Retinal pigment epithelial cell (primary cell): ENCODE measurements around the gene ZNF548.

ENCODE experiments used
- DNase-seq: peaks from one replicate; pipeline ENCODE4 v3.0.0-alpha.2; 2010; ENCODE audit warnings: low read depth
- H3K4me3 ChIP-seq: 2 replicates; pipeline ENCODE4 v1.5.1; 2011; ENCODE audit warnings: mild to moderate bottlenecking, low read length, control low read depth, moderate library complexity
- TF ChIP-seq, protein P1 (sequence below): conservative IDR thresholded peaks from 2 replicates; pipeline ENCODE4 v1.5.1; 2011; ENCODE audit warnings: low read depth, low read length, control low read depth, inconsistent platforms

Gene ZNF548

GRCh38 chr19:57435062-57435978, 45.7 kb downstream of the ZNF548 start, which contains the start of gene ZNF749:
TSS of gene ZNF749 (plus strand) at chr19:57435325. CDS start at chr19:57435579, 254 bp downstream.
- peak; percentile 93 for DNase-seq
- peak within 1 kb of the TSS; percentile 85 for H3K4me3 ChIP-seq
- TF ChIP-seq, protein P1, sequence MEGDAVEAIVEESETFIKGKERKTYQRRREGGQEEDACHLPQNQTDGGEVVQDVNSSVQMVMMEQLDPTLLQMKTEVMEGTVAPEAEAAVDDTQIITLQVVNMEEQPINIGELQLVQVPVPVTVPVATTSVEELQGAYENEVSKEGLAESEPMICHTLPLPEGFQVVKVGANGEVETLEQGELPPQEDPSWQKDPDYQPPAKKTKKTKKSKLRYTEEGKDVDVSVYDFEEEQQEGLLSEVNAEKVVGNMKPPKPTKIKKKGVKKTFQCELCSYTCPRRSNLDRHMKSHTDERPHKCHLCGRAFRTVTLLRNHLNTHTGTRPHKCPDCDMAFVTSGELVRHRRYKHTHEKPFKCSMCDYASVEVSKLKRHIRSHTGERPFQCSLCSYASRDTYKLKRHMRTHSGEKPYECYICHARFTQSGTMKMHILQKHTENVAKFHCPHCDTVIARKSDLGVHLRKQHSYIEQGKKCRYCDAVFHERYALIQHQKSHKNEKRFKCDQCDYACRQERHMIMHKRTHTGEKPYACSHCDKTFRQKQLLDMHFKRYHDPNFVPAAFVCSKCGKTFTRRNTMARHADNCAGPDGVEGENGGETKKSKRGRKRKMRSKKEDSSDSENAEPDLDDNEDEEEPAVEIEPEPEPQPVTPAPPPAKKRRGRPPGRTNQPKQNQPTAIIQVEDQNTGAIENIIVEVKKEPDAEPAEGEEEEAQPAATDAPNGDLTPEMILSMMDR = no peak

DNA sequence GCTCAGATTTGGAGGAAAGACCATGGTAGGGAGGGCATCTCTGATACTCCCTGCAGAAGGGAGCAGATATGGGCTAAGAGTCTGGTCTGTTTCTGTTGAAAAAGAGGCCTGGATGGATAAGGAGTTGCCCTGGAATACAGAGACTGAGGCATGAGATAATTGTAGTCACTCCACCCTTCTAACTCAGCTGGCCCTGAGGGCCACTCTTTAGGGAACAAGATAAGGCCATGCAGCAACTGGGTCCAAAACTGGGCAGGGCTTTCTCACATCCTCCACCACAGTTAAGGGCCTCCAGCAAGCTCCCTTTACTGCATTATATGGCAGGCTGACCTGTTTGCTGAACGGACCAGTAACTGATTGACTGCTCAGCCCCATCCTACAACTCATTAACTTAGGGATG, 46.8 kb downstream of the ZNF548 start:
- TF ChIP-seq, protein P1 = no peak
- DNase-seq = no peak
- peak overlapping the region; percentile 85 for H3K4me3 ChIP-seq

- TF ChIP-seq, protein P1 = no peak
- no peak for DNase-seq
- H3K4me3 ChIP-seq = no peak overlapping the region
These were observed 48.3 kb downstream of the ZNF548 start for GRCh38 chr19:57437931-57438330.

GRCh38 chr19:57438925-57439324, 49.3 kb downstream of the ZNF548 start:
- TF ChIP-seq, protein P1 = no peak
- no peak overlapping the region for H3K4me3 ChIP-seq
- no peak for DNase-seq

GRCh38 chr19:57441979-57442752, 52.5 kb downstream of the ZNF548 start:
- no peak overlapping the region for H3K4me3 ChIP-seq
- DNase-seq = no peak
- TF ChIP-seq, protein P1 = no peak

DNA sequence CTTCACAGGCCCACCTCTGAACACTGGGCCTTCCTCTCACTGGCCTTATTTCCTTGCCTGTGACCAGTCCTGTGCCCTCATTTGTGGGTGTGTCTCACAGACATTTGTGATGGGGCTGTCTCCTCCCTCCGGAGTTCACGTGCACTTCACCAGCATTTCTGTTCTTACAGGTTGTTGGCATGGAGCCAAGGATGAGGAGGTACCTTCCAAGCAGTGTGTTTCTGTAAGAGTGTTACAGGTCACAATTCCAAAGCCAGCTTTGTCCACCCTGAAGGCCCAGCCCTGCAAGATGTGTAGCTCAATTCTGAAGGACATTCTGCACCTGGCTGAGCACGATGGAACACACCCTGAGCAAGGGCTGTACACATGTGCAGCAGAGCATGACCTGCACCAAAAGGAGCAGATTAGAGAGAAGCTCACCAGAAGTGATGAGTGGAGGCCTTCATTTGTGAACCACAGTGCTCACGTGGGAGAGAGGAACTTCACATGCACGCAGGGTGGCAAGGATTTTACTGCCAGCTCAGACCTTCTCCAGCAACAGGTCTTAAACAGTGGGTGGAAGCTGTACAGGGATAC, 53.6 kb downstream of the ZNF548 start:
- no peak for DNase-seq
- H3K4me3 ChIP-seq = no peak overlapping the region
- TF ChIP-seq, protein P1 = no peak
